Measurements from ENCODE around the gene KLK3. TPM values are rescaled to one million over a fixed set of nuclear protein-coding genes. Genes with fewer than 3 reads are reported as not detected.
"Not testable (repeated sequence)": the region's sequence is repeated elsewhere in the genome, so short reads cannot be mapped to it uniquely, and the experiment has no call there.

KLK3 gene
- 100 to 1,000 TPM in 1 of 4 donors, 10 to 100 TPM in 1, 1 to 10 TPM in 1, under 1 TPM in 1; 0.13 to 119 (median 10.4) TPM for total RNA-seq

GRCh38 chr19:50854636-50855410, at the start of gene KLK3:
Gene KLK3, plus strand, starts transcription at chr19:50854915. Its CDS starts 41 bp downstream, at chr19:50854956.
- intact Hi-C loops (cut with DNase I; ENCODE audit: low total_unique reads) = no loop called here
- no peak for DNase-seq (ENCODE audit: low spot score in 2 of 2)
- 56 to 61% methylated on average over 7 to 8 of the region's 9 CpGs for WGBS, 2 donors
- no peak within 1 kb of the TSS for H3K4me3 ChIP-seq (ENCODE audit: low read depth, poor library complexity, severe bottlenecking)
- no peak for TF ChIP-seq POLR2A (IDR thresholded peaks at IDR 0.05)
- no peak for TF ChIP-seq CTCF (IDR thresholded peaks at IDR 0.05)

GRCh38 chr19:50808856-50809255, 45.9 kb upstream of the KLK3 start:
- no peak overlapping the region for H3K4me3 ChIP-seq (ENCODE audit: low read depth, poor library complexity, severe bottlenecking)
- intact Hi-C loops (cut with DNase I; ENCODE audit: low total_unique reads) = no loop called here
- no peak for DNase-seq (ENCODE audit: low spot score in 2 of 2)
- 47 to 75% methylated on average over 1 of the region's 1 CpG for WGBS, 2 donors
- TF ChIP-seq POLR2A (IDR thresholded peaks at IDR 0.05) = no peak

GRCh38 chr19:50811622-50812238, 43.0 kb upstream of the KLK3 start:
- intact Hi-C loops (cut with DNase I; ENCODE audit: low total_unique reads); H3K4me3 ChIP-seq (ENCODE audit: low read depth, poor library complexity, severe bottlenecking); DNase-seq (ENCODE audit: low spot score in 2 of 2): not testable (repeated sequence)
- WGBS, 2 donors = 81% methylated on average over 3 of the region's 3 CpGs; no CpG with 5 or more reads in 1 of the 2 donors

GRCh38 chr19:50812474-50812873, 42.2 kb upstream of the KLK3 start:
- WGBS, 2 donors = 66 to 67% methylated on average over 3 of the region's 3 CpGs
- no peak overlapping the region for H3K4me3 ChIP-seq (ENCODE audit: low read depth, poor library complexity, severe bottlenecking)
- TF ChIP-seq CTCF (IDR thresholded peaks at IDR 0.05) = no peak
- no peak for TF ChIP-seq POLR2A (IDR thresholded peaks at IDR 0.05)
- no peak for DNase-seq (ENCODE audit: low spot score in 2 of 2)
- intact Hi-C loops (cut with DNase I; ENCODE audit: low total_unique reads) = no loop called here

GRCh38 chr19:50814883-50815282, 39.8 kb upstream of the KLK3 start:
- WGBS, 2 donors = 57 to 70% methylated on average over 5 of the region's 5 CpGs
- H3K4me3 ChIP-seq (ENCODE audit: low read depth, poor library complexity, severe bottlenecking) = no peak overlapping the region
- TF ChIP-seq POLR2A (IDR thresholded peaks at IDR 0.05) (no peak), CTCF (IDR thresholded peaks at IDR 0.05) (no peak)
- intact Hi-C loops (cut with DNase I; ENCODE audit: low total_unique reads) = no loop called here
- no peak for DNase-seq (ENCODE audit: low spot score in 2 of 2)

- no peak for DNase-seq (ENCODE audit: low spot score in 2 of 2)
- WGBS, 2 donors = 95 to 100% methylated on average over 1 of the region's 1 CpG
- intact Hi-C loops (cut with DNase I; ENCODE audit: low total_unique reads) = no loop called here
- no peak overlapping the region for H3K4me3 ChIP-seq (ENCODE audit: low read depth, poor library complexity, severe bottlenecking)
- TF ChIP-seq POLR2A (IDR thresholded peaks at IDR 0.05) (no peak), CTCF (IDR thresholded peaks at IDR 0.05) (no peak)
Measured at GRCh38 chr19:50815439-50815838, 39.3 kb upstream of the KLK3 start.
